ENCODE measurements around the gene C3orf70.

The C3orf70 gene

GRCh38 chr3:185157347-185157746 is 4.5 kb upstream of the C3orf70 start:
- Mint-ChIP-seq H3K27me3 (peaks cover 16% of the 10 kb centered on the region), H3K4me1 (peaks cover 2% of the 10 kb centered on the region), H3K9me3 (no peaks in the 10 kb centered on the region), H3K27ac (no peak overlapping the region), H3K4me3 (no peak overlapping the region), H3K36me3 (ENCODE audit: low read depth) (no peaks in the 10 kb centered on the region)
- ATAC-seq: no peak
- no peak for DNase-seq

GRCh38 chr3:185155678-185156077 is 2.8 kb upstream of the C3orf70 start:
- H3K9me3 Mint-ChIP-seq: no peaks in the 10 kb centered on the region
- H3K4me1 Mint-ChIP-seq: peaks cover 6% of the 10 kb centered on the region
- no peak for DNase-seq
- H3K36me3 Mint-ChIP-seq (ENCODE audit: low read depth): no peaks in the 10 kb centered on the region
- no peak for ATAC-seq
- H3K27ac Mint-ChIP-seq: no peak overlapping the region
- no peak overlapping the region for H3K4me3 Mint-ChIP-seq
- peaks cover 31% of the 10 kb centered on the region for H3K27me3 Mint-ChIP-seq

GRCh38 chr3:185153861-185154629 is 1.2 kb upstream of the C3orf70 start:
- ATAC-seq (no peak), DNase-seq (no peak)
- Mint-ChIP-seq H3K9me3 (no peaks in the 10 kb centered on the region), H3K27ac (no peak overlapping the region), H3K4me3 (no peak overlapping the region), H3K4me1 (peaks cover 6% of the 10 kb centered on the region), H3K27me3 (peaks cover 39% of the 10 kb centered on the region), H3K36me3 (ENCODE audit: low read depth) (no peaks in the 10 kb centered on the region)

- Mint-ChIP-seq H3K4me3 (peak overlapping the region; percentile 72), H3K27me3 (peaks cover 34% of the 10 kb centered on the region), H3K27ac (no peak overlapping the region), H3K4me1 (peaks cover 6% of the 10 kb centered on the region), H3K36me3 (ENCODE audit: low read depth) (no peaks in the 10 kb centered on the region), H3K9me3 (no peaks in the 10 kb centered on the region)
- DNase-seq: no peak
- ATAC-seq: peak; percentile 13
These were observed 411 bp upstream of the C3orf70 start for GRCh38 chr3:185153171-185153771.

GRCh38 chr3:185151964-185152409 is 873 bp downstream of the C3orf70 start:
- no peak for DNase-seq
- peaks cover 33% of the 10 kb centered on the region for H3K27me3 Mint-ChIP-seq
- H3K36me3 Mint-ChIP-seq (ENCODE audit: low read depth): no peaks in the 10 kb centered on the region
- H3K4me1 Mint-ChIP-seq: peaks cover 6% of the 10 kb centered on the region
- no peak overlapping the region for H3K27ac Mint-ChIP-seq
- H3K9me3 Mint-ChIP-seq: no peaks in the 10 kb centered on the region
- ATAC-seq: no peak
- H3K4me3 Mint-ChIP-seq: peak overlapping the region; percentile 59

GRCh38 chr3:185151101-185151963 is 1.5 kb downstream of the C3orf70 start:
- ATAC-seq: no peak
- H3K9me3 Mint-ChIP-seq: no peaks in the 10 kb centered on the region
- H3K36me3 Mint-ChIP-seq (ENCODE audit: low read depth): no peaks in the 10 kb centered on the region
- no peak overlapping the region for H3K4me3 Mint-ChIP-seq
- H3K27me3 Mint-ChIP-seq: peaks cover 30% of the 10 kb centered on the region
- no peak for DNase-seq
- no peak overlapping the region for H3K27ac Mint-ChIP-seq
- H3K4me1 Mint-ChIP-seq: peaks cover 6% of the 10 kb centered on the region

- Mint-ChIP-seq H3K27me3 (peaks cover 32% of the 10 kb centered on the region), H3K36me3 (ENCODE audit: low read depth) (no peaks in the 10 kb centered on the region), H3K4me1 (peaks cover 6% of the 10 kb centered on the region), H3K4me3 (no peak overlapping the region), H3K9me3 (no peaks in the 10 kb centered on the region), H3K27ac (no peak overlapping the region)
- no peak for ATAC-seq
- DNase-seq: no peak
These were observed 2.3 kb downstream of the C3orf70 start for GRCh38 chr3:185150561-185150960.

- H3K9me3 Mint-ChIP-seq: no peaks in the 10 kb centered on the region
- H3K27ac Mint-ChIP-seq: no peak overlapping the region
- peaks cover 6% of the 10 kb centered on the region for H3K4me1 Mint-ChIP-seq
- no peaks in the 10 kb centered on the region for H3K36me3 Mint-ChIP-seq (ENCODE audit: low read depth)
- H3K4me3 Mint-ChIP-seq: no peak overlapping the region
- DNase-seq (no peak), ATAC-seq (no peak)
- H3K27me3 Mint-ChIP-seq: peaks cover 32% of the 10 kb centered on the region
These were observed 3.3 kb downstream of the C3orf70 start for GRCh38 chr3:185149591-185149990.

- Mint-ChIP-seq H3K4me1 (no peaks in the 10 kb centered on the region), H3K4me3 (no peak overlapping the region), H3K27ac (no peak overlapping the region), H3K27me3 (peaks cover 21% of the 10 kb centered on the region), H3K9me3 (no peaks in the 10 kb centered on the region), H3K36me3 (ENCODE audit: low read depth) (no peaks in the 10 kb centered on the region)
- no peak for DNase-seq
- ATAC-seq: no peak
These were observed 7.3 kb downstream of the C3orf70 start for GRCh38 chr3:185145511-185145910.

GRCh38 chr3:185144784-185145183 is 8.1 kb downstream of the C3orf70 start:
- H3K27me3 Mint-ChIP-seq: peaks cover 14% of the 10 kb centered on the region
- no peaks in the 10 kb centered on the region for H3K9me3 Mint-ChIP-seq
- no peaks in the 10 kb centered on the region for H3K36me3 Mint-ChIP-seq (ENCODE audit: low read depth)
- ATAC-seq (no peak), DNase-seq (no peak)
- no peak overlapping the region for H3K4me3 Mint-ChIP-seq
- H3K27ac Mint-ChIP-seq: no peak overlapping the region
- no peaks in the 10 kb centered on the region for H3K4me1 Mint-ChIP-seq

GRCh38 chr3:185137821-185138220 is 15.0 kb downstream of the C3orf70 start:
- no peak for ATAC-seq
- Mint-ChIP-seq H3K27me3 (peaks cover 21% of the 10 kb centered on the region), H3K4me3 (no peak overlapping the region), H3K4me1 (no peaks in the 10 kb centered on the region), H3K27ac (no peak overlapping the region), H3K36me3 (ENCODE audit: low read depth) (no peaks in the 10 kb centered on the region), H3K9me3 (no peaks in the 10 kb centered on the region)
- DNase-seq: no peak

- no peak for DNase-seq
- Mint-ChIP-seq H3K27ac (no peak overlapping the region), H3K4me1 (no peaks in the 10 kb centered on the region), H3K9me3 (no peaks in the 10 kb centered on the region), H3K4me3 (no peak overlapping the region), H3K36me3 (ENCODE audit: low read depth) (no peaks in the 10 kb centered on the region), H3K27me3 (peaks cover 25% of the 10 kb centered on the region)
- no peak for ATAC-seq
These were observed 18.4 kb downstream of the C3orf70 start for GRCh38 chr3:185134509-185134908.

- Mint-ChIP-seq H3K27me3 (peaks cover 18% of the 10 kb centered on the region), H3K4me3 (no peak overlapping the region), H3K9me3 (no peaks in the 10 kb centered on the region), H3K36me3 (ENCODE audit: low read depth) (no peaks in the 10 kb centered on the region), H3K4me1 (no peaks in the 10 kb centered on the region), H3K27ac (no peak overlapping the region)
- ATAC-seq: no peak
- no peak for DNase-seq
These were observed 21.1 kb downstream of the C3orf70 start for GRCh38 chr3:185131602-185132256.

GRCh38 chr3:185129083-185129482 is 23.8 kb downstream of the C3orf70 start:
- Mint-ChIP-seq H3K36me3 (ENCODE audit: low read depth) (no peaks in the 10 kb centered on the region), H3K9me3 (no peaks in the 10 kb centered on the region), H3K4me1 (no peaks in the 10 kb centered on the region), H3K27ac (no peak overlapping the region), H3K4me3 (no peak overlapping the region), H3K27me3 (peaks cover 16% of the 10 kb centered on the region)
- ATAC-seq: no peak
- DNase-seq: no peak
